HG03342 (cell line): ENCODE measurements around the gene LHX4.

Experiments used
- ATAC-seq: cut with Tn5 transposase; IDR thresholded peaks from one replicate; pipeline ENCODE4 v1.9.1; 2021; ENCODE audit warnings: mild to moderate bottlenecking, moderate library complexity; ENCODE audit not compliant: unreplicated experiment

Gene LHX4

DNA sequence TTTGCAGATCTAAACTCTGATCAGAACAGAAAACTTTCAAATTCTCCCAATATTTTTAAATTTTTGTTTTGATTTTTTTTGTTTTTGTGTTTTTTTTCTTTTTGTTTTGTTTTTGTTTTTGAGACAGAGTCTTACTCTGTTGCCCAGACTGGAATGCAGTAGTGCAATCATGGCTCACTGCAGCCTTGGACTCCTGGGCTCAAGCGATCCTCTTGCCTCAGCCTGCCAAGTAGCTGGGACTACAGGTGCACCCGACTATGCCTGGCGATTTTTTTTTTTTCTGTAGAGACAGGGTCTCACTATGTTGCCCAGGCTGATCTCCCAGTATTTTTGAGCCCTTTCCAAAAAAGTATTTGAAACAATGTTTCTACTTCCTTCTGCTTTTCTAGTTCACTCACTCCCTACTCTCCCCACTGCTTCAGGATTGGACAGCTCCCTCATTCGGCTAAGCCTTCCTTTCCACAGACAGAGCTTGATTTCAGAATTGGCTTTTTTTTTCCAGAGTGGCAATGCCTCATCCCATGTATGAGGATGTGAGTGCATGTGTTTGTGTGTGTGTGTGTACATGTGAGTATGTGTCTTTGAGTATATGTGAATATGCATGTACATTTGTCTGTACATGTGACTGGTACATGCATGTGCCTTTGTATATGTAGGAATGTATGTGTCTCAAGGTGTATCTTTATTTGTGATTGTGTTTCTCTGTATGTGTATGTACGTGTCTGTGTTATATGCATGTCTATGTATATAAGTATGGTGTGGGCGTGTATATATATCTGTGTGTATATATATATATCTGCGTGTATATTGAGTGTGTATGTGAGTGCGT is 11.9 kb downstream of the LHX4 start:
- no peak for ATAC-seq

DNA sequence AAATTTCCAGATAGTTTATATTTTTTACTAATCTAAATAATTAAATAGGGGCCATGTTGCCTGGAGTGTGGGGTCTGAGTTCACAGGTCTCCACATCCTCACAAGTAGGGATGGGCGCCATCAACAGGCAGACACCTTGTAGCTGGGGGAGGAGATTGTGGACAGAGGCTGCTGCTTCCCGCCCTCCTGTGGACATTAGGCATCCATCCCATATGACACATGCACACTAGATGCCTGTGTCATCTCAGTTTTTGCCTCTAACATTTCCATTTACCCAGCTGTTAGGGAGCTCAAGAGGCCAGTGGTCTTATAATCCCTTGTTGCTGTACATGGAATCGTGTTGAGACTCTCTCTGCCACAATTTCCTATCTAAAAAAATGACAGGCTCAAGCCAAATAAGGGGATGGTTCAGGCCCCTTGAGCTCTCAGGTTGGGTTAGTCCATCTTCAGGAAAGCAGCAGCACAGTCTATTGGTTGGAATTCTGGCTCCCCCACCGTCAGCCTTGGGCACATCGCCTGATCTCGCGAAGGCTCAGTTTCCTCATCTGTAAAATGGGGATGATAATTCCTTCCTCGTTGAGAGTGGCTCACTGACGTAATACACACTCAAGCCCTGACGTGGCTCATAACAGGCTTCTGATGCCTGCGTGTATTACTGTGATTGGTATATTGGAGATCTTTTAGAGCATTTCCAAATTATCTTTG is 13.6 kb downstream of the LHX4 start:
- ATAC-seq, result no peak

GRCh38 chr1:180244840-180245239 is 14.8 kb downstream of the LHX4 start:
- no peak for ATAC-seq

DNA sequence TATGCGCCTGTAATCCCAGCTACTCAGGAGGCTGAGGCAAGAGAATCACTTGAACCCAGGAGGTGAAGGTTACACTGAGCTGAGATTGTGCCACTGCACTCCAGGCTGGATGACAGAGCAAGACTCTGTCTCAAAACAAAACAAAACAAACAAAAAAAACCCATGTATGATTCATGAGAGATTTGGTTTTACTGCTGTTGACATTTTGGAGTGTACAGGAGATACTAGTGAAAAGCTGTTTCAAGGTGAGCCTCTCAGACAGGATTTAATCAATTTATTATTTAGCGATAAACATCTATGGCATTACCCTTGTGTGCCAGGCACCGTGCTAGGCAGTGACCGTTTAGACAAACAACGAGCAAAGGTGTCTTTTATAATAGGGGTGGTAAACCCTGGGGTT is 16.5 kb downstream of the LHX4 start:
- ATAC-seq, result no peak

DNA sequence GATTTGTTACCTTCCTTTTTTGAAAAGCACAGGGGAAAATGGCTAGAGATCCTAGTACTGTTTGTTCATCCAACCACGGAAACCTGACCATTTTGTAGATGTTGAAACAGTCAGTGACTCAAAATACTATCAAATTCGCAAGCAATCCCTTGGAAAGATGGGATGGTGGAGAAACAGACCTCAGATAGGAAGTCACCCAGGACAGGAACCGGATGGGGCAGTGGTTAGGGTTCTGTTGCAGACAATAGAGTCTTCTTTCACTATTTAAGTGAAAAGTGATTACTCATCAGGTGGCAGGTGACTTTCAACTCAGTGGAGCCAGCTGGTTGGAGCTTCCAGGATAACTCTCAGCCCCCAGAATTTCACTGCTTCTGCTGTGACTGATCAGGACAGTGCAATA is 17.0 kb downstream of the LHX4 start:
- no peak for ATAC-seq

DNA sequence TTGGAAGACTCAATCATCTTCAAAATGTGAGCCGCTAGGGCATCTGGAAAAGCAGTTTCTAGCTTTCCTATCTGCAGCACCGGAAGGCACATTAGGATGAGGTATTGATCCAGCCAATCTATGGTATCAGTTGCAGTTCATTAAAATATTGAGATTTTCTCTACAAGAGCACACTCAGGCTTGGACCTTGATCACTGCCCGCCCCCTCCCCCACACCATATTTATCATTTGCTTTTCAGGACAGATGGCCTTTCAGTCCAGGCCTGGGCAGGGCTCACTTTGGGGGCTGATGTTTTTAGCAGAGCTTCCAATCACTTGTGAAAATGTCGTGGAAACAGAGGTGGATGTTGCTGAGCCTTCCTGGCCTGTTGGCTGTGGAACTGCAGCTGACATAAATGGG is 17.5 kb downstream of the LHX4 start:
- no peak for ATAC-seq

DNA sequence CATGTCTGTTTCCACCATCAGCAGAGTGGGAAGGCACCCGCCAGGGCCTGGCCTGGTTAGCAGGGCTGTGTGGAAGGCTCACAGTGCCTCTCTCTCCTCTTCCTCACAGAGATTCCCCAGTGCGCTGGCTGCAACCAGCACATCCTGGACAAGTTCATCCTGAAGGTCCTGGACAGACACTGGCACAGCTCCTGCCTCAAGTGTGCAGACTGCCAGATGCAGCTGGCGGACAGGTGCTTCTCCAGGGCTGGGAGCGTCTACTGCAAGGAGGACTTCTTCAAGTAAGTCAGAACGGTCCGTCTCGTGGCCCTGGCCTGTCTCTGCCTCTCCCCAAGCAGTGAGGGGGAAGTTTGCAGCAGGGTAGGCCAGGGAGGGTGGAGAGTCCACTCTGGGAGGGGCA is 18.1 kb downstream of the LHX4 start:
- no peak for ATAC-seq

DNA sequence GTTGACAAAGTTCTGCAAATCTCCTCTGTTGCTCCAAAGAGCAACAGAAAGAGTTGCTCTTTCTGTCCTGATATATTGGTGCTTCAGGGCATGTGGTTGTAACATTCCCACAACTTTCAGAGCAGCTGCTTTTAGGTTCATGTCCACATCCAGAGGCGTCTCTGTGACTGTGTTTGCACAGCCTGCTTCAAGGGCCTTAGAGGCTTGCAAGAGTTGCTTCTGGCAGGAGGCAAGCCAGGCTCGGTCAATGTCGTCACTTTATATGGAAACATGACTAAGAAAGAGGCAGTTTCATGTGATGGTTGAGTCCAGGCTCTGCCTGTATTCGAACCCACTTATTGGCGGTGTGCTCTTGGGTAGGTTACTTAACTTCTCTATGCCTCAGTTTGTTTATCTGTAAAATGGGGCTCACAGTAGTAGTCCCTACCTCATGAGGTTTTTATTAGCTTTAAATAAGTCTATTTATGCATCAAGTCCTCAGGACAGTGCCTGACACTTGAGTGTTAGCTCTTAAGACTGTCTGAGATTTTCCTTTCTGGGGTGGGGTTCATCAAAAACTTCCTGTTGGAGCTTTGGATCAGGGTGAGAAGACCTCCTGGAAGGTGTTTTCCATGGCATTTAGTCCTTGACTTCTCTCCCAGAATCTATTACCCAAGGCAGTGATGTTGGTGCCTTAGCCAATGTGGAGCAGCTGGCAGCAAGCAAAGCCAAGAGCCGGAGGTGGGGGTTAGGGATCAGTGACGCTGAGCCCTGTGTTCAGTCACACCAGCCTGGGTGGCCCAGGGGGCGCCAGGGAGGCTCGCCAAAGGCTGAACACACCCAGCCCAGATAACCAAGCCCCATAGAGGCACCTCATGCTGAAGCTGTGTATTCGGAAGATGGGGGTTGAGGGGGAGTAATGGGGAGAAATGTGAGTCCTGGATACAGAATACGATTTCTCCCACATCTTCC is 18.9 kb downstream of the LHX4 start:
- ATAC-seq, result no peak

DNA sequence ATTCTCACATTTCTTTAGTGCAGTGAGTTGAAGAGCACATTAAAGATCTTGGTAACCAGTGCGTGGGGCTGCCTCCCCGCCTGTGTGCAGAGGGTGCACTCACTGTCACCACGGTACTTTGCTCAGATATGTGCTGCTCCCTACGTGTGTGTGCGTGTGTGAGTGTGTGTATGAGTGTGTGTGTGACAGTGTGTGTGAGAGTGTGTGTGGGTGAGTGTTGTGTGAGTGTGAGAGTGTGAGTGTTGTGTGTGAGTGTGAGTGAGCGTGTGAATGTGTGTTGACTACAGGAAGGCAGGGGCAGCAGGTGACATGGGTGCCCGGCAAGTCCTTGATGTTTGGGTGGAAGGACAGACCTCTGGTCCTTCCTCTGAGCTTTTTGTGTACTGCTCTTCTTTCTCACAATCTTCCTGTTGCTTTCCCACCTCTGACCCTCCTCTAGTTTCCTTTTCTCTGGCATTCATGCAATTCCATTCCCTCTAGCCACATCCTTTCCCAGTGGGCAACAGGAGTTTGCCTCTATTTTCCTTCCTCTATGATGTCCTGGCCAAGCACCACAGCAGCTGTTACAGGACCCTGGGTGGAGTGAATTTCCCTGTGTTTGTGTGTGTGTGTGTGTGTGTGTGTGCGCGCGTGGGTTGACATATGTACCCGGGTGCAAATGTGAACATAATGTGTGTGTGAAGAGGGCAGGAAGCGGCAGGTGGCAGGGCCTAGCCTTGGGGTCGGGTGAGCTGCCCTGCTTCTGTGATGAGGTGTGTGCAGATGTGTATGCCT is 19.8 kb downstream of the LHX4 start:
- no peak for ATAC-seq

DNA sequence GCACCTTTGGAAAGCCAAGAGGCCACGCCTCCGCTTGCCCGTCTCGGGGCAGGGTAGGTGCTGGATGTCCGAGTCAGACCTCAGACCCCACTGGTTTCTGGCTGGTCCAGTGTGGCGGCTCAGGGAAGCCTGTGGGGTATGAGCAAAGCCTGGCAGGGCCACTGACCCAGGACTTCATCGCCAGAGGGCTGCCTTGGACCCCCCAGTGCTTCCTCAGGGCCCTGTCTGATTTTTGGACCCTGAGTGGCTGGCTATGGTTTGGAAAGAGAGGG is 20.4 kb downstream of the LHX4 start:
- no peak for ATAC-seq

DNA sequence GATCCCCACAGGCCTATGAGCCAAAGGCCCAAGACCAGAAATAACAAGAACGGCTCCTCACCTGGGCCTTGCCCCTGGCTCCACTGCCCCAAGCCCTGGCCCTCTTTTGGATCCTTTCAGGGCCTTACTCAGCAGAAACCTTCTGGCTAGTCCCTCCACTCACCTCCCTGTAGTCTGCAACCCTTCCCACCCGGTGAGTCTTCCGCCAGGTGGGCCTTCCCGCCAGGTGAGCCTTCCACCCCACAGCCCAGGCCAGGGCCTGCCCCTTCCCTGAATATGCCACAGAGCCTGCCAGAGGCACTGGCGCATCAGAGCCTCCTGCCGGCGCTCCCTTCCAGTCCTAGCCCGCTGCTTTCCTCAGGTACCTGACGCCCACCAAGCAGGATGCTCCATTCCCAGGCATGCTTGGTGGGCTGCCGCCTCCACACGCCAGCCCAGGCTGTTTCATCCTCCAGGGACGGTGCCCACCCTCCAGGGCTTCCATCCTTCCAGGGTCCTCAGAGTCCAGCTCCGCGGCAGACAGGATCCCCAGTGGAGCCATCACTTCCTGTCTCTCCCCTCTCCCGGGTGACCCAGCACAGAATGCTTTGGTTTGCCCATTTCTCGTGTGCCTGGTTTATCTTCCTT is 20.9 kb downstream of the LHX4 start:
- no peak for ATAC-seq

GRCh38 chr1:180251526-180252305 is 21.7 kb downstream of the LHX4 start:
- ATAC-seq, result no peak

GRCh38 chr1:180252638-180253536 is 22.8 kb downstream of the LHX4 start:
- ATAC-seq, result no peak

DNA sequence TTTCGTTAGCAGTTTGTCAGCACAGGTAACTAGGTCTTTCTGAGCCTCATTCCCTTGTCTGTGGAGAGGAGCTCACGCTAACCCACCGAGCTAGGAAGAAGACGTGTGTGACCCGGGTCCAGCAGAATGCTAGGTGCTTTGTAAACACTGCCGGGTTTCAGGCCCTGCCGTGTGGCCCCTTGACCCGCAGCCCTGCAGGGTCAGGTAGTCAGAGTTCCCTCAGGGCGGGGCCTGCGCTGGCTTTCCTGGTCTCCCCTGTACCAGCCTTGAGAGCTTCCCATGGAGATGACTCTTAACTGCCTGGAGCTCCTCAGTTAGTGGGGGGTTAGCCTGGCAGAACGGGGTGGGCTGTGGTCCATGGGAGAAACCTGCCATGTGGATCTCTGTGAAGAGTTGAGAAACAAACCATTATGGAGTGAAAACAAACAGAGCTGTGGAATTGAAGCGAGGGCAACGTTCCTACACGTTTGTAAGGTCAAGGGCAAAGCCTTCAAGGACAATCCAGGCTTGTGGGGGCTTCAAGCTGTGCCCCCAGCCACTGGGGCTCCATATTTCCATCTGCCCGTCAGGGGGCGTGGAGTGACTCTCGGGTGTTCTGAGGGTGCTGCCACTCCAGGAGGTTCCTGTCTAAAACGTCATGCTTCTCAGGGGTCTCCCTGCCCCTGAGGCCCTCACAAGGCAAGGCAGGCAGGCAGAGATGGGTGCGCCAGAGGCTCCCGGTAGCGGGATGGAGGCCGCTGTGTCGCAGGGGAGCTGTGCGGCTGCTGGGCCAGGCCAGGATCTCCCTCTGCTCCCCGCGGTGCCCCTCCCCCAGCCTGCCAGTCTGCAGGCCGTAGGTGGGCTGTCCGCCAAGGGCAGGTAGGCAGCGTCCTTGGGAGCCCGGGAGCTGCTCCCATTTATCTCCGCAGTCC is 23.8 kb downstream of the LHX4 start:
- ATAC-seq, result no peak

DNA sequence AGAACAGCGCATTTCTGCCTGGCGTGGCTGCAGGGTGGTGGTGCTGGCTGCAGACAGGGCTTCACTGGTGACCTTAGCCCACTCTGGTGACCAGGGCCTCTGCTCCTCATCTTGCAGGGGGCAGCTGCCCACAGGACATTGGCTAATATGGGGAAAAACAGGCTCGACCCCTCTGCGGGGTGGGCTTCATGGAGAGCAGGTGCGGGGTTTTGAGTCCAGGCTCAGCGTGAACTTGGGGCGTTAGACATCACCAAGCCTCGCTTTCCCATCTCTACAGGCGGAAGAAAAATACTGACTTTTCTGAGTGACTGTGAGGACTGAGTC is 24.4 kb downstream of the LHX4 start:
- no peak for ATAC-seq

- no peak for ATAC-seq
These were observed 24.8 kb downstream of the LHX4 start for GRCh38 chr1:180254854-180255253.

DNA sequence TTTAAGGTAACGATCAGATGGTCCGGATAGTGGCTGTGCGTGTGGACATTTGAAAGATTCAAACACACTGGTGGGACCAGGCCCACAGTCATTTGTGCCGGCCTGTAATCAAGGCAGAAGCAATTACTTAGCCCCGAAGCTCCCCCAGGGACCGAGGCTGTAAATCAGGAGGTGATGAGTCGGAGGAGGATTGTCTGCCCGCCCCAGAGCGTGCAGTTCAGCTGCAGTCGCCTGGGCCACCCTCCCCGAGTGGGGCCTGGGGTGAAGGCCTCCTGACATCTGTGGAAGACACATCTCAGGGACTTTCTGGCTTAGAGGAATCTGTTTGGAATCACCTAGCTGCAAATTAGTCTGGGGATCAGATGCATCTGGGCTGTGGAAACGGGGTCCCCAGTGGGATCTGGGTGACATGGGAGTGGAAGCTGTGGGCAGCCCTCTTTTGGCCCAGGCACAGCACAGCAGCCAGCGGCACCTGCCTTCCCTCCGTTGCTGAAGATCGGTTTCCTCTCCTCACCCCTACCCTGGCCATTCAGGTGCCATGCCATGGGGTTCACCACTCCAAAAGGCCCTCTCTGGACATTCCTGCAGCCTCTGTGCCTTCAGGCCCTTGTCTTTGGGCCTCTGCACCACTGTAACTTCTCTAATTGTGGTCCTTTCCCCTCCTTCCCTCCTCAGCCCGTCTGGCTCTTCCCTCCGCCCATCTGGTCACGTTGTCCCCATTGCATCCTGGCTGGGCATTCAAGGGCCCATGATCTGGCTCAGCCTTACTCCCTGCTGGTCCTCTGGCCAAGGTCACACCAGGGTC is 25.7 kb downstream of the LHX4 start:
- no peak for ATAC-seq
